OCI-LY7 (cell line): ENCODE data around the gene SCARB1. TPM values are rescaled to one million over a fixed set of nuclear protein-coding genes. Genes with fewer than 3 reads are reported as not detected.

Experiments used
- BruUV-seq: library from RNA; stranded (reverse); fragments of 400-500 nt; replicated peaks from 2 replicates; lab custom pipeline; 2021; lab: Mats Ljungman, UMichigan
- CTCF ChIA-PET: fragments of 300-600 bp; sonication (Branson Sonifier 250); formaldehyde crosslinking; loops from one replicate; lab custom pipeline; 2022; ENCODE audit warnings: antibody characterized with exemption; ENCODE audit not compliant: unreplicated experiment; lab: Charles Lee
- POLR2A ChIA-PET: fragments of 300-600 bp; sonication (Branson Sonifier 250); formaldehyde crosslinking; loops from one replicate; lab custom pipeline; 2022; ENCODE audit warnings: antibody characterized with exemption; lab: Charles Lee
- DNase-seq: peaks from one replicate; pipeline ENCODE4 v3.0.0-alpha.2; 2015; ENCODE audit warnings: low spot score
- H2AFZ ChIP-seq: fragments of 200-600 bp; sonication (generic), shearing (Covaris generic); 2 replicates; pipeline ENCODE4 v1.6.1; 2014; ENCODE audit warnings: mild to moderate bottlenecking, antibody characterized with exemption, low read length, moderate library complexity
- H3K27ac ChIP-seq: fragments of 200-600 bp; sonication (generic); 2 replicates; pipeline ENCODE4 v1.5.1; 2014; ENCODE audit warnings: mixed run types, low read depth, mild to moderate bottlenecking, moderate library complexity, low read length, inconsistent platforms; ENCODE audit not compliant: poor library complexity, severe bottlenecking
- H3K36me3 ChIP-seq: fragments of 200-600 bp; sonication (generic); 2 replicates; pipeline ENCODE4 v1.6.1; 2014; ENCODE audit warnings: mild to moderate bottlenecking, antibody characterized with exemption, low read length, moderate library complexity, mixed read lengths; ENCODE audit not compliant: insufficient read depth
- H3K4me1 ChIP-seq: fragments of 200-600 bp; sonication (generic); 2 replicates; pipeline ENCODE4 v1.5.1; 2014; ENCODE audit warnings: mild to moderate bottlenecking, low read length; ENCODE audit not compliant: insufficient read depth, poor library complexity, severe bottlenecking
- H3K4me2 ChIP-seq: fragments of 200-600 bp; sonication (generic); 2 replicates; pipeline ENCODE4 v1.6.1; 2014; ENCODE audit warnings: mild to moderate bottlenecking, low read length
- H3K4me3 ChIP-seq: fragments of 200-600 bp; sonication (generic); 2 replicates; pipeline ENCODE4 v1.5.1; 2014; ENCODE audit warnings: mild to moderate bottlenecking, low read depth, low read length; ENCODE audit not compliant: poor library complexity, severe bottlenecking
- H3K79me2 ChIP-seq: fragments of 200-600 bp; sonication (generic); 2 replicates; pipeline ENCODE4 v1.6.1; 2016; ENCODE audit warnings: low read depth, mild to moderate bottlenecking, low read length, moderate library complexity, mixed read lengths; ENCODE audit not compliant: insufficient read depth
- H3K9me2 ChIP-seq: fragments of 200-600 bp; sonication (generic); 2 replicates; pipeline ENCODE4 v1.6.1; 2016; ENCODE audit warnings: mild to moderate bottlenecking, low read length, mixed read lengths; ENCODE audit not compliant: insufficient read depth
- H3K9me3 ChIP-seq: fragments of 200-600 bp; sonication (generic); 2 replicates; pipeline ENCODE4 v1.6.1; 2014; ENCODE audit warnings: mild to moderate bottlenecking, mixed run types, low read length, mixed read lengths
- H4K20me1 ChIP-seq: fragments of 200-600 bp; sonication (generic); 2 replicates; pipeline ENCODE4 v1.6.1; 2014; ENCODE audit warnings: mild to moderate bottlenecking, antibody characterized with exemption, low read length, moderate library complexity, mixed read lengths; ENCODE audit not compliant: insufficient read depth
- EZH2phosphoT487 ChIP-seq: fragments of 200-600 bp; sonication (generic); IDR thresholded peaks from 2 replicates; pipeline ENCODE4 v1.6.1; 2018; ENCODE audit warnings: low read depth, borderline replicate concordance, mild to moderate bottlenecking, mixed run types, antibody characterized with exemption, low read length, moderate library complexity, mixed read lengths
- intact Hi-C: fragments of 100-400 bp; cut with micrococcal nuclease; formaldehyde crosslinking; loops from one replicate; pipeline ENCODE4 v1.10.0; 2022; ENCODE audit not compliant: unreplicated experiment
- total RNA-seq, 2 experiments: library from RNA; depleted of rRNA in 1 of 2; stranded (reverse); fragments of >200 nt in 1 of 2; shearing (Covaris generic) in 1 of 2; gene quantifications; 2 replicates each; pipeline ENCODE4 v1.2.3, GENCODE V29; 2014 to 2022
- TF ChIP-seq, protein P1 (sequence below): fragments of 200-600 bp; sonication (generic); conservative IDR thresholded peaks from 2 replicates; pipeline ENCODE4 v1.5.1; 2014; ENCODE audit warnings: mild to moderate bottlenecking, antibody characterized with exemption, low read length, moderate library complexity, mixed read lengths

The SCARB1 gene
- total RNA-seq, 2 experiments from 2014 or later: 42.9 to 112 TPM

DNA sequence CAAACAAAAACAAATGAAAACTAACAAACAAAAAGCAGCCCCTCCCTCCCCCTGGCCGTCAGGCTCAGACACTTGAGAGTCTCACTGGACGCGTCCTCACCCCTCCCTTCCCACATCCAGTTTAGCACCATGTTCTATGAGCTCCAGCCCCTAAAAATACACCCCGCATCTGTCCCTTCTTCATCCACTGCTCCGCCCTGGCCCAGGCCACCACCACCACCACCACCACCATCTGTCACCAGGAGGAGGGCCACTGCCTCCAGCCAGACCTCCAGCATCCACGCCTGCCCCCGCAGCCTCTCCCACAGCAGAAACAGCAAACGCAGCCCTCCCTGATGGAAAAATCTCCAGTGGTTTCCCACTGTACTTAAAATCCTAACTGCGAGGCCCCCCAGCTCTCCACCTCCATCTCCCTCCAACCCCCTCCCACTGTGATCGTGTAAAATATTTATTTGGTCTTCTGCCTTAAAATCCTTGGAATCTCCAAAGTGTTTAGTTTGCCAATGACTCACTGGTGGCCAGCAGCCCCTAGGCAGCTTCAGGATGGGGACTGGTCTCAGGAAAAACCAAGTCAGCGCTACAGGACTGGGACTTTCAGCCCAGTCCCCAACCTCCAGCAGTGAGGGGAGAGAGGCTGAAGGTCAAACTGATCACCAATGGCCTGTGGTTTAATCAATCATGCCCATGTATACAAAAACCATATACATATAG, 95.1 kb downstream of the SCARB1 start:
- POLR2A ChIA-PET: no interaction called here
- BruUV-seq: no TSS peak

DNA sequence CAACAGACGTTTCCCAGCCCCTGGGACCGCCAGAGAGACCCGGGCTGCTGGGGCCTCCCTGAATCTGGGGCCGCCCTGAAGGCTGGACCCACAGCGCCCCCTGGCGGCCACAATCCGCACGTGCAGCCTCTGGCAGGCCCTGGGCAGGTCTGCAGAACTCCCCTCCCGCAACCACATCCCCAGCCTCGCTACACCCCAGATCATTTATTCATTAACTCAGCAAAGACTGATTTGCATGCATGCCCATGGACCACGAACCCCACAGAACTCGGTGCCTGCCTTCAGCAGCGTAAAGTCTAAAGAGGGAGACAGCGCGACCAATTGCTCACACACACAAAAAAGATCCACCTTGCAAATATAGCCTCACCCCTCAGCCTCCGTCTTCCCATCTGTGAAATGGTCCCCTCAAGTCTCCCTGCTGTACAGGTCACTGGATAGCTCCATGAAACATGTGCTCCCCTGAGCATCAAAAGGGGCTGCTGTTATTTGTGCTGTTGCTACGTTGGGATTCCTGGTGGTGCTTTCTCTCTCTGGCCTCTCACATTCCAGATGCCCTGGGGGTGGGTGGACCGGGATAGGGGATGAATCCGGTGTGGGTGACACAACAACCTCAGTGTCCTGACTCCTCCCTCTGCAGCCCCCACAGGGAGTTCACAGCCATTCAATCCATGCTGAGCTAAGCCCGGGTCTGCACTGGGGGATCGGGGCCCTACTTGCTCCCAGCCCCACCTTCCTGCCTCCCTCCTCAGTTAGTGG, 96.4 kb downstream of the SCARB1 start:
- H3K9me2 ChIP-seq: no peaks in the 10 kb centered on the region
- no peak overlapping the region for H3K27ac ChIP-seq
- H3K36me3 ChIP-seq: no peaks in the 10 kb centered on the region
- H2AFZ ChIP-seq: no peak overlapping the region
- TF ChIP-seq, protein P1, sequence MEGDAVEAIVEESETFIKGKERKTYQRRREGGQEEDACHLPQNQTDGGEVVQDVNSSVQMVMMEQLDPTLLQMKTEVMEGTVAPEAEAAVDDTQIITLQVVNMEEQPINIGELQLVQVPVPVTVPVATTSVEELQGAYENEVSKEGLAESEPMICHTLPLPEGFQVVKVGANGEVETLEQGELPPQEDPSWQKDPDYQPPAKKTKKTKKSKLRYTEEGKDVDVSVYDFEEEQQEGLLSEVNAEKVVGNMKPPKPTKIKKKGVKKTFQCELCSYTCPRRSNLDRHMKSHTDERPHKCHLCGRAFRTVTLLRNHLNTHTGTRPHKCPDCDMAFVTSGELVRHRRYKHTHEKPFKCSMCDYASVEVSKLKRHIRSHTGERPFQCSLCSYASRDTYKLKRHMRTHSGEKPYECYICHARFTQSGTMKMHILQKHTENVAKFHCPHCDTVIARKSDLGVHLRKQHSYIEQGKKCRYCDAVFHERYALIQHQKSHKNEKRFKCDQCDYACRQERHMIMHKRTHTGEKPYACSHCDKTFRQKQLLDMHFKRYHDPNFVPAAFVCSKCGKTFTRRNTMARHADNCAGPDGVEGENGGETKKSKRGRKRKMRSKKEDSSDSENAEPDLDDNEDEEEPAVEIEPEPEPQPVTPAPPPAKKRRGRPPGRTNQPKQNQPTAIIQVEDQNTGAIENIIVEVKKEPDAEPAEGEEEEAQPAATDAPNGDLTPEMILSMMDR: peak; percentile 99
- TF ChIP-seq EZH2phosphoT487: no peak
- H3K4me2 ChIP-seq: no peak overlapping the region
- no peak overlapping the region for H3K4me3 ChIP-seq
- POLR2A ChIA-PET: interaction anchor here (0.5 kb wide), 1 partner anchor 754 kb away, joined by 4 read pairs; no protein-coding TSS in a partner anchor
- peaks cover 5% of the 10 kb centered on the region for H3K4me1 ChIP-seq
- CTCF ChIA-PET: interaction anchor here (0.6 kb wide), 1 partner anchor 187 kb away, joined by 3 read pairs; no protein-coding TSS in a partner anchor
- no peaks in the 10 kb centered on the region for H4K20me1 ChIP-seq
- intact Hi-C loops: loop anchor here (1.0 to 10.0 kb wide), 5 partner anchors 162 to 731 kb away; partner anchors contain the start of gene NCOR2
- no peaks in the 10 kb centered on the region for H3K79me2 ChIP-seq
- no TSS peak for BruUV-seq
- peak; percentile 64 for DNase-seq
- H3K9me3 ChIP-seq: peaks cover 12% of the 10 kb centered on the region

More for the DNA sequence above, 95.1 kb downstream of the SCARB1 start:
- Histone ChIP-seq H3K9me2 (no peaks in the 10 kb centered on the region), H3K4me1 (peaks cover 7% of the 10 kb centered on the region), H3K79me2 (no peaks in the 10 kb centered on the region), H3K4me3 (no peak overlapping the region), H3K9me3 (peaks cover 12% of the 10 kb centered on the region), H3K4me2 (no peak overlapping the region), H2AFZ (no peak overlapping the region), H3K27ac (no peak overlapping the region), H4K20me1 (no peaks in the 10 kb centered on the region), H3K36me3 (no peaks in the 10 kb centered on the region)
- CTCF ChIA-PET: no interaction called here
- DNase-seq: no peak
- intact Hi-C loops: loop anchor here (5.0 to 10.0 kb wide), 3 partner anchors 164 to 301 kb away; partner anchors contain the start of gene NCOR2
- TF ChIP-seq EZH2phosphoT487: no peak
- TF ChIP-seq, protein P1: no peak
